MM.1S (cell line): ENCODE data around the gene EIF1B.
A peak's percentile ranks its signal among the peaks of the same experiment; 100 is the strongest.

ENCODE experiments used
- DNase-seq: peaks from one replicate; pipeline ENCODE4 v3.0.0-alpha.2; 2015
- H2AFZ ChIP-seq: fragments of 300-600 bp; sonication (generic); 2 replicates; pipeline ENCODE4 v1.6.0; 2016; ENCODE audit warnings: antibody characterized with exemption, low read length
- H3F3A ChIP-seq: fragments of 300-600 bp; sonication (generic); 2 replicates; pipeline ENCODE4 v1.6.1; 2016; ENCODE audit warnings: mild to moderate bottlenecking, antibody characterized with exemption, low read length, moderate library complexity, mixed read lengths; ENCODE audit not compliant: insufficient read depth
- H3K27ac ChIP-seq: fragments of 300-600 bp; sonication (generic); 2 replicates; pipeline ENCODE4 v1.5.1; 2016; ENCODE audit warnings: mild to moderate bottlenecking, low read length
- H3K27me3 ChIP-seq: fragments of 300-600 bp; sonication (generic); replicated peaks from 2 replicates; pipeline ENCODE4 v1.6.0; 2016; ENCODE audit warnings: low read length; ENCODE audit not compliant: insufficient read depth
- H3K36me3 ChIP-seq: fragments of 300-600 bp; sonication (generic); replicated peaks from 2 replicates; pipeline ENCODE4 v1.6.1; 2016; ENCODE audit warnings: mild to moderate bottlenecking, low read length, mixed read lengths; ENCODE audit not compliant: insufficient read depth
- H3K4me1 ChIP-seq: fragments of 300-600 bp; sonication (generic); 2 replicates; pipeline ENCODE4 v1.6.1; 2016; ENCODE audit warnings: low read length, mixed read lengths
- H3K4me2 ChIP-seq: fragments of 300-600 bp; sonication (generic); 2 replicates; pipeline ENCODE4 v1.6.0; 2016; ENCODE audit warnings: low read depth, low read length
- H3K4me3 ChIP-seq: fragments of 300-600 bp; sonication (generic); 2 replicates; pipeline ENCODE4 v1.5.1; 2016; ENCODE audit warnings: low read length, mixed read lengths
- H3K79me2 ChIP-seq: fragments of 300-600 bp; sonication (generic); 2 replicates; pipeline ENCODE4 v1.6.1; 2016; ENCODE audit warnings: mixed run types, low read length, mixed read lengths
- H3K9ac ChIP-seq: fragments of 300-600 bp; sonication (generic); 2 replicates; pipeline ENCODE4 v1.6.1; 2016; ENCODE audit warnings: low read length, mixed read lengths
- H3K9me2 ChIP-seq: fragments of 300-600 bp; sonication (generic); replicated peaks from 2 replicates; pipeline ENCODE4 v1.6.1; 2016; ENCODE audit warnings: mild to moderate bottlenecking, low read length, mixed read lengths; ENCODE audit not compliant: insufficient read depth
- H3K9me3 ChIP-seq: fragments of 300-600 bp; sonication (generic); replicated peaks from 2 replicates; pipeline ENCODE4 v1.6.1; 2016; ENCODE audit warnings: mild to moderate bottlenecking, low read length, mixed read lengths; ENCODE audit not compliant: insufficient read depth
- H4K20me1 ChIP-seq: fragments of 300-600 bp; sonication (generic); 2 replicates; pipeline ENCODE4 v1.6.1; 2016; ENCODE audit warnings: mild to moderate bottlenecking, low read length, moderate library complexity, mixed read lengths; ENCODE audit not compliant: insufficient read depth
- CTCF ChIP-seq: fragments of 300-600 bp; sonication (generic); IDR thresholded peaks from 2 replicates; pipeline ENCODE4 v1.5.1; 2016; ENCODE audit warnings: antibody characterized with exemption, low read length, mixed read lengths
- EZH2 ChIP-seq: fragments of 300-600 bp; sonication (generic); optimal IDR thresholded peaks from 2 replicates; pipeline ENCODE3; 2017; ENCODE audit warnings: low read depth, mild to moderate bottlenecking, antibody characterized with exemption, low read length, mixed read lengths
- EZH2phosphoT487 ChIP-seq: fragments of 300-600 bp; sonication (generic); IDR thresholded peaks from 2 replicates; pipeline ENCODE4 v1.6.1; 2018; ENCODE audit warnings: antibody characterized with exemption, low read length

Gene EIF1B

DNA sequence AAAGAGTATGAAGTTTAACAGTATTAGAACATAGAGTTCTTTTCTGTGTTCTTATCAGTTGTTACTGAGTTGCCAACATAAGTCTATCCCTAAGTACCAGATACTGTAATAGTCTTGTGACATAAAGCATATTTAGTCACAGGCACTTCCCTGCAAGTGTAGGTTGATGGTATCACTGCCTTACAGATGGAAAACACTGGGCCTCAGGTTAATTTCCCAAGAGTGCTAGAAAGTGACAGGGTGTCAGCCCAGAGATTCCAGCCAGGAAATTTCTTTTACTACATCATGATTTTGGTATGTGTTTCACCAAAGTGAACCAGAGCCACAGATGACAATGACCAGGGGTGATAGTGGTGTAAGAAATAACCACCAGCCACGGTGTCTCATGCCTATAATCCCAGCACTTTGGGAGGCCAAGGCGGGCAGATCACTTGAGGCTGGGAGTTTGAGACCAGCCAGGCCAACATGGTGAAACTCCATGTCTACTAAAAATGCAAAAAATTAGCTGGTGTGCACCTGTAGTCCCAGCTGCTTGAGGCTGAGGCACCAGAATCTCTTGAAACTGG lies 3.2 kb downstream of the EIF1B start:
- no peaks in the 10 kb centered on the region for H3K36me3 ChIP-seq
- TF ChIP-seq CTCF = no peak
- no peak for TF ChIP-seq EZH2
- no peak for TF ChIP-seq EZH2phosphoT487
- no peak overlapping the region for H3K9ac ChIP-seq
- H3K27me3 ChIP-seq = peaks cover 3% of the 10 kb centered on the region; the same call in 1 of the 2 replicates
- no peak overlapping the region for H3K4me3 ChIP-seq
- no peak overlapping the region for H3K4me2 ChIP-seq
- H3K9me3 ChIP-seq = no peaks in the 10 kb centered on the region
- no peaks in the 10 kb centered on the region for H3F3A ChIP-seq
- H3K27ac ChIP-seq = no peak overlapping the region
- no peaks in the 10 kb centered on the region for H3K4me1 ChIP-seq
- H4K20me1 ChIP-seq = no peaks in the 10 kb centered on the region
- H2AFZ ChIP-seq = no peak overlapping the region
- H3K79me2 ChIP-seq = peaks cover 11% of the 10 kb centered on the region
- no peak for DNase-seq
- no peaks in the 10 kb centered on the region for H3K9me2 ChIP-seq

DNA sequence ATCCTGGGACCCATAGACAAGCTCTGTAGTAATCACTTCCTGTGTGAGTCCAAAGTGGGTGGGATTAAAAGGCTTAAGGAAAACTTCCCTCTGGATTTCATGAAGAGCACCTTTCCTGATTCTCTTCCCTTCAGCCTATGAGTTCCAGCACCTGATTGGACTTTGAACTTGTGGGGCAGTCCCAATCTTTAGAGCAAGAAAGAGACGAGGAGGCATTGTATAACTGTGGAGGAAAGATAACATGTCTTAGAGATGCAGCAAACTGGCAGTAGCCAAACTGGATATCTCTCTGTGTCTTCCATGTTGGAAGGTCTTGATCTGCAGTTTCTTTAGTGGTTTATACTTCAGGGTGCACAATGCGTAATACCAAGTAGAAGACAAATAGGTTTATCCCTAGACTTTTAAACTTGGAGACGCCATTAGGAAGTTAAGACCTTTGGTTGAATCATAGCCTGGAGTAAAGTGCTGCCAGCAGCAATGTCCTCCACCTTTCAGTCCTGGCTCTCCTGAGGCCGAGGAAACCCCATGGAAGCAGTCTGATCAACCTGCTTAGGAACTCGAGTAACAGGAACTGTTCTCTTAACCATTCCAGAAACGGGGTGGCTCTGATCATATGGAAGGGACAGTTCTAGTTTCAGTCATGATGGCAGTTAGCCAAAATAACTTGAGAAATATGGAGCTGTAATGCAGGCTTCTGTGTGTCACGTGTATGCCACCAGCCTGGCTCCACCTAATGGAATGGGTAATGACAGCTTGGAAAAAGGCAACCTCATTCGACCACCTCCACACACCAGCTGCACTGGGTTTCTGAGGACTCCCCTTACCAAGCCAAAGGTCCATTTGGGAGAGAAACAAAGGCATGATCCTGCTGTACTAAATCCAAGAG lies 4.7 kb downstream of the EIF1B start:
- H2AFZ ChIP-seq = no peak overlapping the region
- no peak for DNase-seq

GRCh38 chr3:40317061-40317855 lies 7.8 kb downstream of the EIF1B start:
- Histone ChIP-seq H3K27ac (no peak overlapping the region), H3K4me1 (no peaks in the 10 kb centered on the region), H3K9ac (no peak overlapping the region), H3K4me2 (no peak overlapping the region), H3K4me3 (no peak overlapping the region), H2AFZ (no peak overlapping the region), H3K36me3 (no peaks in the 10 kb centered on the region), H3K9me2 (no peaks in the 10 kb centered on the region), H3F3A (no peaks in the 10 kb centered on the region), H3K27me3 (peaks cover 39% of the 10 kb centered on the region), H3K79me2 (no peaks in the 10 kb centered on the region), H4K20me1 (no peaks in the 10 kb centered on the region), H3K9me3 (no peaks in the 10 kb centered on the region)
- TF ChIP-seq EZH2 (no peak), EZH2phosphoT487 (no peak), CTCF (peak; percentile 82)
- DNase-seq = peak; percentile 67

More for the DNA sequence above, 4.7 kb downstream of the EIF1B start:
- Histone ChIP-seq H3K27me3 (peaks cover 15% of the 10 kb centered on the region), H4K20me1 (no peaks in the 10 kb centered on the region), H3K27ac (no peak overlapping the region), H3K36me3 (no peaks in the 10 kb centered on the region), H3K4me3 (no peak overlapping the region), H3K4me1 (no peaks in the 10 kb centered on the region), H3K9me3 (no peaks in the 10 kb centered on the region), H3K9ac (no peak overlapping the region), H3K79me2 (peaks cover 11% of the 10 kb centered on the region), H3K9me2 (no peaks in the 10 kb centered on the region), H3F3A (no peaks in the 10 kb centered on the region), H3K4me2 (no peak overlapping the region)
- no peak for TF ChIP-seq EZH2phosphoT487
- no peak for TF ChIP-seq CTCF
- TF ChIP-seq EZH2 = no peak
